PC-9 (cell line): ENCODE results near the gene TGFBR3. TPM values are rescaled to one million over a fixed set of nuclear protein-coding genes. Genes with fewer than 3 reads are reported as not detected.

Experiments
- BruUV-seq: library from RNA; stranded (reverse); fragments of 400-500 nt; replicated peaks from 2 replicates; lab custom pipeline; 2021; lab: Mats Ljungman, UMichigan
- CTCF ChIA-PET: fragments of 300-600 bp; sonication (Branson Sonifier 250); formaldehyde crosslinking; loops from one replicate; lab custom pipeline; 2022; ENCODE audit warnings: antibody characterized with exemption; lab: Charles Lee
- POLR2A ChIA-PET: fragments of 300-600 bp; sonication (Branson Sonifier 250); formaldehyde crosslinking; loops from one replicate; lab custom pipeline; 2022; ENCODE audit warnings: antibody characterized with exemption; ENCODE audit not compliant: unreplicated experiment; lab: Charles Lee
- DNase-seq, 2 experiments: peaks; one replicate each; pipeline versions ENCODE4 v3.0.0 to v3.0.0-alpha.2; 2015 to 2022; ENCODE audit warnings: mixed read lengths in 1 of 2
- H2AFZ ChIP-seq: fragments of 200-600 bp; sonication (generic); 2 replicates; pipeline ENCODE4 v1.8.1; 2017; ENCODE audit warnings: antibody characterized with exemption
- H3F3A ChIP-seq: fragments of 200-600 bp; sonication (generic); 2 replicates; pipeline ENCODE4 v1.8.1; 2017; ENCODE audit warnings: antibody characterized with exemption, mild to moderate bottlenecking, low read depth; ENCODE audit not compliant: insufficient read depth
- H3K27ac ChIP-seq: fragments of 200-600 bp; sonication (generic); 2 replicates; pipeline ENCODE4 v1.6.1; 2016; ENCODE audit warnings: mixed run types
- H3K27me3 ChIP-seq: fragments of 200-600 bp; sonication (generic); 2 replicates; pipeline ENCODE4 v1.6.1; 2016; ENCODE audit warnings: low read depth, mixed run types; ENCODE audit not compliant: insufficient read depth
- H3K36me3 ChIP-seq: fragments of 200-600 bp; sonication (generic); 2 replicates; pipeline ENCODE4 v1.6.1; 2016; ENCODE audit warnings: low read depth, mixed run types
- H3K4me1 ChIP-seq: fragments of 200-600 bp; sonication (generic); replicated peaks from 2 replicates; pipeline ENCODE4 v1.6.1; 2016; ENCODE audit warnings: mixed run types; ENCODE audit not compliant: insufficient read depth
- H3K4me2 ChIP-seq: fragments of 200-600 bp; sonication (generic); 2 replicates; pipeline ENCODE4 v1.6.1; 2017; ENCODE audit warnings: mixed run types
- H3K4me3 ChIP-seq: fragments of 200-600 bp; sonication (generic); 2 replicates; pipeline ENCODE4 v1.6.1; 2016; ENCODE audit warnings: mixed run types
- H3K79me2 ChIP-seq: fragments of 200-600 bp; sonication (generic); 2 replicates; pipeline ENCODE4 v1.6.1; 2017; ENCODE audit warnings: low read depth, mixed run types
- H3K9me2 ChIP-seq: fragments of 200-600 bp; sonication (generic); 2 replicates; pipeline ENCODE4 v1.8.1; 2017; ENCODE audit warnings: mild to moderate bottlenecking; ENCODE audit not compliant: insufficient read depth
- H3K9me3 ChIP-seq: fragments of 200-600 bp; sonication (generic); 2 replicates; pipeline ENCODE4 v1.8.1; 2016; ENCODE audit warnings: low read depth; ENCODE audit not compliant: insufficient read depth
- H4K20me1 ChIP-seq: fragments of 200-600 bp; sonication (generic); 2 replicates; pipeline ENCODE4 v1.8.1; 2017; ENCODE audit not compliant: insufficient read depth
- EZH2 ChIP-seq: fragments of 200-600 bp; sonication (generic); IDR thresholded peaks from 2 replicates; pipeline ENCODE4 v1.8.0; 2017; ENCODE audit warnings: antibody characterized with exemption, low read depth
- intact Hi-C: fragments of 100-400 bp; cut with micrococcal nuclease; formaldehyde crosslinking; loops from one replicate; pipeline ENCODE4 v1.10.0; 2022; ENCODE audit not compliant: unreplicated experiment
- total RNA-seq: library from RNA; stranded (reverse); gene quantifications from 2 replicates; pipeline ENCODE4 v1.2.3, GENCODE V29; 2021
- TF ChIP-seq, protein P1 (sequence below): fragments of 200-600 bp; sonication (generic); conservative IDR thresholded peaks from 2 replicates; pipeline ENCODE4 v1.6.1; 2017; ENCODE audit warnings: mixed run types, antibody characterized with exemption, mild to moderate bottlenecking, moderate library complexity

TGFBR3 gene
- total RNA-seq, 1 experiment from 2014 or later, result 1.6 TPM

DNA sequence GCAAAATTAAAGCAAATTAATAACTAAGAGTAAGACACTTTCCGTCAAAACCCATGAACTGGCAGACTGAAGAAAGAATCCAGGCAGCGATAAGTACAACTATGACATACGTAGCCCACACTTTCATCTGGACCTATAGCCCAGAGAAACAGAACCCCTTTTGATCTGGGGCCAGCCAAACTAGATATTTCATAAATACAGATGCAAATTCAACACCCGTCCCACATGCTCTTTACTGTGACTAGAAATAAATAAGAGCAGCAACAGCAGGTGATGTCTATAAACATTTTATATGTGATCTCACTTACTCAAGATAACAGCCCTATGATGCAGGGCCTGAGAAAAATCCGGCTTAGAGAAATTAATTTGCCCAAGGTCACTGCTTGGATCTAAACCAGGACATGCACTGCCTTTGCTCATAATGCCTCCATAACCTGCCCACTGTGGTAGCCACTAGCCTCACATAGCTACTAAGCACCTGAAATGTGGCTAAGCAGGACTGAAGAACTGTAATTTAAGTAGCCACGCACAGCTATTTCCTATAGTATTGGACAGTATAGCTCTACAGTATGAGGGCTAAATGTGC lies 130.2 kb downstream of the TGFBR3 start:
- no TSS peak for BruUV-seq
- no peaks in the 10 kb centered on the region for H3F3A ChIP-seq
- peak in 1 of 2 experiments; percentile 25 for DNase-seq
- no peaks in the 10 kb centered on the region for H4K20me1 ChIP-seq
- H3K4me2 ChIP-seq, result no peak overlapping the region
- H3K27ac ChIP-seq, result no peak overlapping the region
- H3K9me2 ChIP-seq, result no peaks in the 10 kb centered on the region
- no peaks in the 10 kb centered on the region for H3K9me3 ChIP-seq
- CTCF ChIA-PET, result no interaction called here
- H3K79me2 ChIP-seq, result no peaks in the 10 kb centered on the region
- H3K4me1 ChIP-seq, result no peaks in the 10 kb centered on the region
- no peaks in the 10 kb centered on the region for H3K36me3 ChIP-seq
- no peak overlapping the region for H2AFZ ChIP-seq
- intact Hi-C loops, result no loop called here
- H3K4me3 ChIP-seq, result no peak overlapping the region
- TF ChIP-seq EZH2, result no peak
- TF ChIP-seq, protein P1, sequence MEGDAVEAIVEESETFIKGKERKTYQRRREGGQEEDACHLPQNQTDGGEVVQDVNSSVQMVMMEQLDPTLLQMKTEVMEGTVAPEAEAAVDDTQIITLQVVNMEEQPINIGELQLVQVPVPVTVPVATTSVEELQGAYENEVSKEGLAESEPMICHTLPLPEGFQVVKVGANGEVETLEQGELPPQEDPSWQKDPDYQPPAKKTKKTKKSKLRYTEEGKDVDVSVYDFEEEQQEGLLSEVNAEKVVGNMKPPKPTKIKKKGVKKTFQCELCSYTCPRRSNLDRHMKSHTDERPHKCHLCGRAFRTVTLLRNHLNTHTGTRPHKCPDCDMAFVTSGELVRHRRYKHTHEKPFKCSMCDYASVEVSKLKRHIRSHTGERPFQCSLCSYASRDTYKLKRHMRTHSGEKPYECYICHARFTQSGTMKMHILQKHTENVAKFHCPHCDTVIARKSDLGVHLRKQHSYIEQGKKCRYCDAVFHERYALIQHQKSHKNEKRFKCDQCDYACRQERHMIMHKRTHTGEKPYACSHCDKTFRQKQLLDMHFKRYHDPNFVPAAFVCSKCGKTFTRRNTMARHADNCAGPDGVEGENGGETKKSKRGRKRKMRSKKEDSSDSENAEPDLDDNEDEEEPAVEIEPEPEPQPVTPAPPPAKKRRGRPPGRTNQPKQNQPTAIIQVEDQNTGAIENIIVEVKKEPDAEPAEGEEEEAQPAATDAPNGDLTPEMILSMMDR, result no peak
- no peaks in the 10 kb centered on the region for H3K27me3 ChIP-seq
- POLR2A ChIA-PET, result no interaction called here

DNA sequence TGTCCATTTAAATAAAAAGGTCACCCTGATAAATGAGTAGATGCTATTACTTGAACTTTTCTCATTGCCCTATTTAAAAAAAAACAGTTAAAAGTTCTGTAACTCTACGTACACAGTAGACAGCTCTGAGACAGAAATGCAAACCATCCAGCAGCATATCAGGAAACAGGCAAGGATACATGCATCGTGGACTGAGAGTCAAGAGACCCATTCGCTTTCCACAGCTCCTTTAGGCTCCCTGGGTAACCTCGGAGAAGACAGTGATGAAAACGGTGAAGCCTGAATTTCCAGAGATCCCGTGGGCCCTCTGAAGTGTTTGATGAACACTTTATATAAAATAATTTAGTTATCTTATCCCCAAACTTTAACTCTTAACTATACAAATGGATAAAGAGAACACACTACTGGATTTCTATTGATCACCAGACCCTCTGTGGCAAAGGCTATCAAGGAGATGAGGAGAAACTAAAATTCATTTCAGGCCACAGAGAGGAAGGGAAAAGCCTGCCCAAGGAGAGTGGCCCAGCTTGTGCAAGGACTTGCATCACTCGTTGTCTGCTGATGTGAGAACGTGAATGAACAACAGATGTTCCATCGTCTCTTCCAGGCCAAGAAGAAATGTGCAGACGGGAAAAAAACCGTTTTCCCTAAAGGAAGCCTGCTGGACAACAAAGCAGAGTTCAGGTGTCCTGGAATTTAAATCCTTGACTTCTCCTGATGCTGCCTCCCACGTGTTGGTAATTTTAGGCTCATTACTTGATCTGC lies 131.0 kb downstream of the TGFBR3 start:
- Histone ChIP-seq H4K20me1 (no peaks in the 10 kb centered on the region), H3K9me2 (no peaks in the 10 kb centered on the region), H3K4me2 (no peak overlapping the region), H3K27ac (no peak overlapping the region), H3K4me3 (no peak overlapping the region), H2AFZ (no peak overlapping the region), H3F3A (no peaks in the 10 kb centered on the region), H3K79me2 (no peaks in the 10 kb centered on the region), H3K36me3 (no peaks in the 10 kb centered on the region), H3K9me3 (no peaks in the 10 kb centered on the region), H3K27me3 (no peaks in the 10 kb centered on the region), H3K4me1 (peaks cover 4% of the 10 kb centered on the region)
- POLR2A ChIA-PET, result interaction anchor here (0.5 kb wide), 1 partner anchor 109 kb away, joined by 3 read pairs; no protein-coding TSS in a partner anchor
- CTCF ChIA-PET, result no interaction called here
- peak in 1 of 2 experiments; percentile 13 for DNase-seq
- TF ChIP-seq, protein P1, result no peak
- TF ChIP-seq EZH2, result no peak
- intact Hi-C loops, result no loop called here
- BruUV-seq, result no TSS peak

DNA sequence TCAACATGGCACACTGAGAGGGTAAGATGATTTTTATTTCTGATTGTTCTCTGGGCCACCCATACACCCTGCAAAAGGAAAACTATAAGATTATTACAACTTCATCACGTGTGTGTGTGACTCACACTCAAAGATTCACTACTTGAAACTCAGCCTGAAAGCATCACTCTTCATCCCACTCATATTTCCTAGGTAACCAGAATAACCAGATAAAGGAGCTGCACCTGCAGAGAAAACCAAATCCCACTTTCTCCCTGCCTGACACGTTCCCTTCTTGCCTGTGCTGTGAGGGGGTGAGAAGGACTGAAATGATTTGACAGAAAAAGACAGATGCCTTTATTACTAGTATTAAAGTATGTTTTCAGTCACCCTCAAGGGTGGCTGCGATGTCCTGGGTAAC lies 131.6 kb downstream of the TGFBR3 start:
- Histone ChIP-seq H3K79me2 (no peaks in the 10 kb centered on the region), H3K27ac (no peak overlapping the region), H3K4me3 (no peak overlapping the region), H3K4me1 (peaks cover 10% of the 10 kb centered on the region), H3K27me3 (no peaks in the 10 kb centered on the region), H2AFZ (no peak overlapping the region), H3K9me3 (no peaks in the 10 kb centered on the region), H3F3A (no peaks in the 10 kb centered on the region), H4K20me1 (no peaks in the 10 kb centered on the region), H3K36me3 (no peaks in the 10 kb centered on the region), H3K9me2 (no peaks in the 10 kb centered on the region), H3K4me2 (no peak overlapping the region)
- no peak for DNase-seq
- CTCF ChIA-PET, result no interaction called here
- TF ChIP-seq, protein P1, result no peak
- TF ChIP-seq EZH2, result no peak
- intact Hi-C loops, result no loop called here
- POLR2A ChIA-PET, result interaction anchor here (0.5 kb wide), 1 partner anchor 110 kb away, joined by 3 read pairs; no protein-coding TSS in a partner anchor
- BruUV-seq, result no TSS peak
